ENCODE results near the gene SH3D19.

- TF ChIP-seq, protein P1, sequence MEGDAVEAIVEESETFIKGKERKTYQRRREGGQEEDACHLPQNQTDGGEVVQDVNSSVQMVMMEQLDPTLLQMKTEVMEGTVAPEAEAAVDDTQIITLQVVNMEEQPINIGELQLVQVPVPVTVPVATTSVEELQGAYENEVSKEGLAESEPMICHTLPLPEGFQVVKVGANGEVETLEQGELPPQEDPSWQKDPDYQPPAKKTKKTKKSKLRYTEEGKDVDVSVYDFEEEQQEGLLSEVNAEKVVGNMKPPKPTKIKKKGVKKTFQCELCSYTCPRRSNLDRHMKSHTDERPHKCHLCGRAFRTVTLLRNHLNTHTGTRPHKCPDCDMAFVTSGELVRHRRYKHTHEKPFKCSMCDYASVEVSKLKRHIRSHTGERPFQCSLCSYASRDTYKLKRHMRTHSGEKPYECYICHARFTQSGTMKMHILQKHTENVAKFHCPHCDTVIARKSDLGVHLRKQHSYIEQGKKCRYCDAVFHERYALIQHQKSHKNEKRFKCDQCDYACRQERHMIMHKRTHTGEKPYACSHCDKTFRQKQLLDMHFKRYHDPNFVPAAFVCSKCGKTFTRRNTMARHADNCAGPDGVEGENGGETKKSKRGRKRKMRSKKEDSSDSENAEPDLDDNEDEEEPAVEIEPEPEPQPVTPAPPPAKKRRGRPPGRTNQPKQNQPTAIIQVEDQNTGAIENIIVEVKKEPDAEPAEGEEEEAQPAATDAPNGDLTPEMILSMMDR (IDR thresholded peaks at IDR 0.05): no peak
- TF ChIP-seq POLR2AphosphoS5 (IDR thresholded peaks at IDR 0.05): no peak
Measured at GRCh38 chr4:151223465-151223864, 101.9 kb downstream of the SH3D19 start.
